B cell (primary cell): ENCODE results near the gene POMZP3. TPM values are rescaled to one million over a fixed set of nuclear protein-coding genes. Genes with fewer than 3 reads are reported as not detected.
"Not testable (repeated sequence)": the region's sequence is repeated elsewhere in the genome, so short reads cannot be mapped to it uniquely, and the experiment has no call there.

Source experiments
- ATAC-seq: fragments of 200-7000 bp; cut with Tn5 transposase; one replicate; pipeline ENCODE4 v1.10.0; 2021; ENCODE audit warnings: low read depth, mild to moderate bottlenecking, moderate number of reproducible peaks, moderate library complexity
- CTCF ChIA-PET: fragments of 350-600 bp; sonication (Branson Sonifier 250); formaldehyde crosslinking; loops from one replicate; lab custom pipeline; 2021; ENCODE audit warnings: antibody characterized with exemption, inconsistent platforms; lab: Charles Lee
- POLR2A ChIA-PET: fragments of 350-600 bp; sonication (Branson Sonifier 250); formaldehyde crosslinking; loops from one replicate; lab custom pipeline; 2021; ENCODE audit warnings: antibody characterized with exemption; lab: Charles Lee
- DNase-seq: peaks from one replicate; pipeline ENCODE4 v3.0.0; 2013
- H2AFZ ChIP-seq: 2 replicates; pipeline ENCODE4 v1.6.1; 2012; ENCODE audit warnings: mild to moderate bottlenecking, low read depth, low read length; ENCODE audit not compliant: insufficient read depth, poor library complexity, severe bottlenecking
- H3K27ac ChIP-seq, 2 donors: 1 replicate in 1 of 2; 2 replicates in 1 of 2; pipeline ENCODE4 v1.5.1; 2012 to 2013; ENCODE audit warnings: low read length in 2 of 2, mild to moderate bottlenecking in 2 of 2, moderate library complexity in 1 of 2
- H3K27me3 ChIP-seq, 4 experiments: fragments of 200-600 bp in 1 of 4; sonication (generic) in 1 of 4; replicated peaks in 1 of 4; 1 replicate in 2 of 4; 2 replicates in 2 of 4; pipeline versions ENCODE4 v1.6.1 to v1.7.0; 2013 to 2016; ENCODE audit warnings: low read length in 3 of 4, mild to moderate bottlenecking in 2 of 4, mixed read lengths in 1 of 4, moderate library complexity in 1 of 4; ENCODE audit not compliant: insufficient read depth in 4 of 4, control insufficient read depth in 3 of 4; ENCODE audit errors: control extremely low read depth in 1 of 4
- H3K36me3 ChIP-seq, 2 experiments: replicated peaks in 1 of 2; 1 replicate in 1 of 2; 2 replicates in 1 of 2; pipeline versions ENCODE4 v1.6.1 to v1.7.1; 2013; ENCODE audit warnings: low read length in 1 of 2; ENCODE audit not compliant: insufficient read depth in 2 of 2, control insufficient read depth in 1 of 2; ENCODE audit errors: control extremely low read depth in 1 of 2, extremely low read depth in 1 of 2
- H3K4me1 ChIP-seq, 2 donors: fragments of 200-600 bp in 1 of 2; sonication (generic) in 1 of 2; 1 replicate in 1 of 2; 2 replicates in 1 of 2; pipeline versions ENCODE4 v1.5.1 to v1.6.1; 2013 to 2017; ENCODE audit warnings: low read length in 2 of 2; ENCODE audit not compliant: control insufficient read depth in 2 of 2, insufficient read depth in 2 of 2
- H3K4me2 ChIP-seq: replicated peaks from 2 replicates; pipeline ENCODE3; 2012; ENCODE audit warnings: mild to moderate bottlenecking, low read depth, low read length; ENCODE audit not compliant: poor library complexity, severe bottlenecking
- H3K4me3 ChIP-seq, 5 experiments: fragments of 200-600 bp in 1 of 5; sonication (generic) in 1 of 5; 1 replicate in 3 of 5; 2 replicates in 2 of 5; pipeline versions ENCODE4 v1.5.1 to v1.7.0; 2011 to 2016; ENCODE audit warnings: low read length in 4 of 5, mild to moderate bottlenecking in 4 of 5, low read depth in 2 of 5, control low read depth in 1 of 5, moderate library complexity in 1 of 5; ENCODE audit not compliant: insufficient read depth in 1 of 5; ENCODE audit errors: control extremely low read depth in 1 of 5, extremely low read depth in 1 of 5
- H3K79me2 ChIP-seq: fragments of 200-600 bp; sonication (generic); one replicate; pipeline ENCODE4 v1.6.0; 2016; ENCODE audit warnings: low read length; ENCODE audit not compliant: control insufficient read depth, insufficient read depth
- H3K9ac ChIP-seq: fragments of 200-600 bp; sonication (generic); 2 replicates; pipeline ENCODE4 v1.6.1; 2017; ENCODE audit warnings: mild to moderate bottlenecking, low read length, moderate library complexity
- H3K9me3 ChIP-seq, 3 donors: one replicate each; pipeline versions ENCODE4 v1.6.1 to v1.7.1; 2013; ENCODE audit warnings: low read length in 2 of 3; ENCODE audit not compliant: control insufficient read depth in 2 of 3, insufficient read depth in 1 of 3; ENCODE audit errors: control extremely low read depth in 1 of 3
- H4K20me1 ChIP-seq: 2 replicates; pipeline ENCODE4 v1.6.0; 2012; ENCODE audit warnings: mild to moderate bottlenecking, low read length; ENCODE audit not compliant: insufficient read depth, control insufficient read depth, poor library complexity, severe bottlenecking
- H3K27ac Mint-ChIP-seq: one replicate; pipeline ENCODE4 v1.8.0; 2021; ENCODE audit warnings: mixed read lengths
- H3K27me3 Mint-ChIP-seq: one replicate; pipeline ENCODE4 v1.8.0; 2021; ENCODE audit warnings: mixed read lengths
- H3K4me1 Mint-ChIP-seq: one replicate; pipeline ENCODE4 v1.8.0; 2021; ENCODE audit warnings: mixed read lengths
- H3K4me3 Mint-ChIP-seq: one replicate; pipeline ENCODE4 v1.8.0; 2021; ENCODE audit warnings: mixed read lengths
- H3K9me3 Mint-ChIP-seq: one replicate; pipeline ENCODE4 v1.8.0; 2022; ENCODE audit warnings: mixed read lengths; ENCODE audit not compliant: insufficient read depth
- WGBS: methylation state at CpG from one replicate; pipeline ENCODE4 v1.1.5; 2013; ENCODE audit warnings: missing lambda C conversion rate; ENCODE audit not compliant: insufficient coverage; 5-methylcytosine and 5-hydroxymethylcytosine counted together
- intact Hi-C: fragments of 100-400 bp; cut with micrococcal nuclease; formaldehyde crosslinking; loops from one replicate; pipeline ENCODE4 v1.10.0; 2022
- polyA plus RNA-seq: library from polyadenylated mRNA; depleted of rRNA; stranded (reverse); fragments of >200 nt; gene quantifications from 2 replicates; pipeline ENCODE4 v1.2.3, GENCODE V29; 2012
- total RNA-seq, 2 donors: library from RNA; stranded (reverse); fragments of 120-200 nt in 1 of 2; gene quantifications; 1 replicate in 1 of 2; 2 replicates in 1 of 2; pipeline versions ENCODE4 v1.2.3 to v1.2.4, GENCODE V29; 2013 to 2022

The POMZP3 gene
- total and polyA plus RNA-seq, 2 donors (not counting 1 experiment from before 2014, with no cell fraction given), result 10.2 to 13.3 TPM

- intact Hi-C loops, H3K27ac Mint-ChIP-seq: not testable (repeated sequence)
Measured at GRCh38 chr7:76597288-76597687, 29.8 kb downstream of the POMZP3 start.

GRCh38 chr7:76592694-76593093 is 34.4 kb downstream of the POMZP3 start:
- H3K4me3 ChIP-seq, H3K27ac ChIP-seq, H3K27me3 ChIP-seq, DNase-seq, H3K79me2 ChIP-seq, H3K9ac ChIP-seq, H3K36me3 ChIP-seq, H3K27me3 Mint-ChIP-seq, CTCF ChIA-PET, H2AFZ ChIP-seq, H4K20me1 ChIP-seq, H3K4me3 Mint-ChIP-seq, POLR2A ChIA-PET, H3K9me3 ChIP-seq, H3K9me3 Mint-ChIP-seq, intact Hi-C loops, H3K4me2 ChIP-seq, ATAC-seq: not testable (repeated sequence)
- Mint-ChIP-seq H3K4me1 (peaks cover 31% of the 10 kb centered on the region), H3K27ac (peak overlapping the region; percentile 46)
- H3K4me1 ChIP-seq, result peaks cover 17 to 18% of the 10 kb centered on the region in 2 donors
- no CpG with 5 or more reads among the region's 2 CpGs for WGBS

More at GRCh38 chr7:76597288-76597687, 29.8 kb downstream of the POMZP3 start:
- WGBS, result no CpG with 5 or more reads among the region's 1 CpG
- H3K4me2 ChIP-seq, H3K9ac ChIP-seq, H2AFZ ChIP-seq, H3K4me1 ChIP-seq, DNase-seq, H3K27me3 Mint-ChIP-seq, ATAC-seq, H4K20me1 ChIP-seq, H3K27ac ChIP-seq, H3K9me3 ChIP-seq, H3K36me3 ChIP-seq, POLR2A ChIA-PET, H3K79me2 ChIP-seq, H3K27me3 ChIP-seq, H3K4me3 Mint-ChIP-seq, H3K4me3 ChIP-seq, H3K9me3 Mint-ChIP-seq, CTCF ChIA-PET: not testable (repeated sequence)
- peaks cover 12% of the 10 kb centered on the region for H3K4me1 Mint-ChIP-seq

- H3K9me3 ChIP-seq, H3K27me3 Mint-ChIP-seq, H3K79me2 ChIP-seq, H3K36me3 ChIP-seq, H3K4me3 Mint-ChIP-seq, H3K27me3 ChIP-seq, H4K20me1 ChIP-seq, H3K9me3 Mint-ChIP-seq, H3K4me2 ChIP-seq, CTCF ChIA-PET, H2AFZ ChIP-seq, H3K4me3 ChIP-seq, H3K9ac ChIP-seq, H3K27ac ChIP-seq, intact Hi-C loops, POLR2A ChIA-PET: not testable (repeated sequence)
- ATAC-seq (peak; percentile 86), DNase-seq (peak; percentile 52)
- 50% methylated on average over 2 of the region's 2 CpGs for WGBS
- H3K4me1 Mint-ChIP-seq, result peaks cover 28% of the 10 kb centered on the region
- peaks cover 17 to 18% of the 10 kb centered on the region in 2 donors for H3K4me1 ChIP-seq
- H3K27ac Mint-ChIP-seq, result peak overlapping the region; percentile 56
Measured at GRCh38 chr7:76591602-76592304, 35.3 kb downstream of the POMZP3 start.

- H3K79me2 ChIP-seq, H3K27me3 ChIP-seq, CTCF ChIA-PET, H3K4me2 ChIP-seq, H3K4me3 ChIP-seq, DNase-seq, H3K9ac ChIP-seq, intact Hi-C loops, H3K4me3 Mint-ChIP-seq, H3K27ac ChIP-seq, H3K9me3 Mint-ChIP-seq, H3K36me3 ChIP-seq, ATAC-seq, H4K20me1 ChIP-seq, H3K9me3 ChIP-seq, H3K27me3 Mint-ChIP-seq, POLR2A ChIA-PET, H2AFZ ChIP-seq: not testable (repeated sequence)
- Mint-ChIP-seq H3K4me1 (peaks cover 28% of the 10 kb centered on the region), H3K27ac (peak overlapping the region; percentile 20)
- peaks cover 17 to 18% of the 10 kb centered on the region in 2 donors for H3K4me1 ChIP-seq
- WGBS, result no CpG with 5 or more reads among the region's 3 CpGs
Measured at GRCh38 chr7:76591033-76591432, 36.0 kb downstream of the POMZP3 start.
